Esophagus muscularis mucosa (tissue), 4 donors: ENCODE measurements around the gene APOL3. TPM values are rescaled to one million over a fixed set of nuclear protein-coding genes. Genes with fewer than 3 reads are reported as not detected.
"Not testable (repeated sequence)": the region's sequence is repeated elsewhere in the genome, so short reads cannot be mapped to it uniquely, and the experiment has no call there.

Source experiments
- DNase-seq: peaks from one replicate; pipeline ENCODE4 v3.0.0-alpha.2; 2017; ENCODE audit errors: extremely low spot score
- H3K27ac ChIP-seq, 4 donors: fragments of 200-600 bp; sonication (generic); replicated peaks in 1 of 4; 1 replicate in 3 of 4; 2 replicates in 1 of 4; pipeline ENCODE4 v1.5.1; 2016 to 2019; ENCODE audit warnings: mild to moderate bottlenecking in 1 of 4
- H3K27me3 ChIP-seq, 4 donors: fragments of 200-600 bp; sonication (generic); one replicate each; pipeline versions ENCODE4 v1.5.1 to v1.6.0; 2016 to 2019
- H3K36me3 ChIP-seq, 4 donors: fragments of 200-600 bp; sonication (generic); one replicate each; pipeline ENCODE4 v1.5.1; 2016 to 2019
- H3K4me1 ChIP-seq, 4 donors: fragments of 200-600 bp; sonication (generic); one replicate each; pipeline ENCODE4 v1.5.1; 2016 to 2019
- H3K4me3 ChIP-seq, 4 donors: fragments of 200-600 bp; sonication (generic); 1 replicate in 2 of 4; 2 replicates in 2 of 4; pipeline ENCODE4 v1.5.1; 2016 to 2019; ENCODE audit warnings: mild to moderate bottlenecking in 4 of 4, moderate library complexity in 1 of 4
- H3K9me3 ChIP-seq, 4 donors: fragments of 200-600 bp; sonication (generic); 1 replicate in 3 of 4; 2 replicates in 1 of 4; pipeline ENCODE4 v1.5.1; 2016 to 2019
- CTCF ChIP-seq, 3 experiments: fragments of 200-600 bp in 2 of 3; fragments of 450-650 bp in 1 of 3; sonication (generic) in 2 of 3; IDR thresholded peaks; one replicate each; pipeline ENCODE4 v1.5.1; 2017 to 2019; ENCODE audit warnings: antibody characterized with exemption in 3 of 3, mild to moderate bottlenecking in 2 of 3, moderate library complexity in 1 of 3
- EP300 ChIP-seq: sonication (generic); formaldehyde crosslinking; IDR thresholded peaks from one replicate; pipeline ENCODE4 v1.6.1; 2017; ENCODE audit warnings: antibody characterized with exemption
- POLR2A ChIP-seq: fragments of 450-650 bp; IDR thresholded peaks from one replicate; pipeline ENCODE4 v1.6.1; 2017; ENCODE audit warnings: antibody characterized with exemption, moderate library complexity, mild to moderate bottlenecking, low read depth
- POLR2AphosphoS5 ChIP-seq, 2 donors: sonication (generic); formaldehyde crosslinking; IDR thresholded peaks; one replicate each; pipeline ENCODE4 v1.6.1; 2017; ENCODE audit warnings: antibody characterized with exemption in 2 of 2
- WGBS: methylation state at CpG from one replicate; pipeline ENCODE4 v1.1.5; 2018; 5-methylcytosine and 5-hydroxymethylcytosine counted together
- intact Hi-C: fragments of 100-400 bp; cut with DNase I; formaldehyde crosslinking; loops from one replicate; pipeline ENCODE4 v1.15.1; 2023
- total RNA-seq, 4 donors: library from RNA; depleted of rRNA; stranded (reverse); fragments of >200 nt; gene quantifications; one replicate each; pipeline versions ENCODE4 v1.1.0 to v1.2.1, GENCODE V29; 2016

Gene APOL3
- total RNA-seq, 4 donors from 2014 or later = 36.5 to 76.3 (median 52.8) TPM

- H3K27ac ChIP-seq = no peak overlapping the region
- H3K9me3 ChIP-seq = no peaks in the 10 kb centered on the region
- H3K27me3 ChIP-seq = no peaks in the 10 kb centered on the region
- TF ChIP-seq CTCF (IDR thresholded peaks at IDR 0.05) = no peak
- no peak for TF ChIP-seq EP300
- no peak for TF ChIP-seq POLR2AphosphoS5 (IDR thresholded peaks at IDR 0.05)
- no peak for TF ChIP-seq POLR2A
- intact Hi-C loops = no loop called here
- no peak overlapping the region for H3K4me3 ChIP-seq
- no peaks in the 10 kb centered on the region for H3K36me3 ChIP-seq
- 92% methylated on average over 1 of the region's 1 CpG for WGBS
- peaks cover 9 to 19% (median 15%) of the 10 kb centered on the region in 4 donors for H3K4me1 ChIP-seq
- DNase-seq = no peak
These were observed 45.7 kb upstream of the APOL3 start for GRCh38 chr22:36206255-36206654.

GRCh38 chr22:36205573-36205972, 45.0 kb upstream of the APOL3 start:
- H3K9me3 ChIP-seq, intact Hi-C loops, DNase-seq, H3K27ac ChIP-seq, H3K27me3 ChIP-seq, H3K4me3 ChIP-seq, H3K36me3 ChIP-seq: not testable (repeated sequence)
- H3K4me1 ChIP-seq = peaks cover 9 to 19% (median 15%) of the 10 kb centered on the region in 4 donors
- 92% methylated on average over 5 of the region's 5 CpGs for WGBS

GRCh38 chr22:36204632-36205015, 44.1 kb upstream of the APOL3 start:
- no peak for TF ChIP-seq POLR2A
- TF ChIP-seq POLR2AphosphoS5 (IDR thresholded peaks at IDR 0.05) = no peak
- TF ChIP-seq CTCF (IDR thresholded peaks at IDR 0.05) = no peak
- no peak for TF ChIP-seq EP300
- Histone ChIP-seq H3K9me3 (no peaks in the 10 kb centered on the region), H3K27ac (no peak overlapping the region), H3K4me1 (peaks cover 9 to 19% (median 15%) of the 10 kb centered on the region in 4 donors), H3K27me3 (no peaks in the 10 kb centered on the region), H3K36me3 (no peaks in the 10 kb centered on the region), H3K4me3 (no peak overlapping the region)
- intact Hi-C loops = loop anchor here (5.0 kb wide), 1 partner anchor 53 kb away; no protein-coding TSS in a partner anchor
- DNase-seq = no peak
- 89% methylated on average over 6 of the region's 6 CpGs for WGBS

GRCh38 chr22:36204001-36204631, 43.6 kb upstream of the APOL3 start:
- Histone ChIP-seq H3K4me1 (peaks cover 9 to 19% (median 15%) of the 10 kb centered on the region in 4 donors), H3K4me3 (no peak overlapping the region), H3K27me3 (no peaks in the 10 kb centered on the region), H3K9me3 (no peaks in the 10 kb centered on the region), H3K36me3 (no peaks in the 10 kb centered on the region), H3K27ac (no peak overlapping the region)
- intact Hi-C loops = loop anchor here (5.0 kb wide), 1 partner anchor 53 kb away; no protein-coding TSS in a partner anchor
- TF ChIP-seq CTCF (IDR thresholded peaks at IDR 0.05) = no peak
- TF ChIP-seq EP300 = no peak
- no peak for TF ChIP-seq POLR2A
- no peak for TF ChIP-seq POLR2AphosphoS5 (IDR thresholded peaks at IDR 0.05)
- DNase-seq = no peak
- 79% methylated on average over 3 of the region's 8 CpGs for WGBS

DNA sequence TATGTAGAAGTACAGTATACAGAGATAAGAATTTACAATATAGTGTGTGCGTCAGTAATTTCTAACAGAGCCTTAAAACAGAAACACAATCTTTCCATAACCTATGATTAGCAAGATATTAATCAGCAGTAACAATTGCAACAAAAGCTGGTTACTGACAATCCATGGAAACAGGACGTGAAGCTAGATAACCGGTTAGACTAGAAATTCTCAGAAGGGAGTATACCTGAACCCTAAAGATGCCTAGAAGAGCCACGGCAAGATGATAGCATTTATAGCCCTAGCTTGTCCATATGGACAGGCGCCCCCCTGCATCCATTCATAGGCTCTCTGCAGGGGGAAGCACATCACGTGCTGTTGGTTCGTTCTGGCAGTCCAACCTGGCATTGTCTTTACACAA, 42.9 kb upstream of the APOL3 start:
- H3K27ac ChIP-seq, H3K27me3 ChIP-seq, H3K36me3 ChIP-seq, H3K9me3 ChIP-seq, H3K4me3 ChIP-seq, DNase-seq: not testable (repeated sequence)
- peaks cover 9 to 18% (median 15%) of the 10 kb centered on the region in 4 donors for H3K4me1 ChIP-seq
- intact Hi-C loops = loop anchor here (5.0 kb wide), 1 partner anchor 54 kb away; no protein-coding TSS in a partner anchor
- WGBS = 84% methylated on average over 7 of the region's 7 CpGs

GRCh38 chr22:36202906-36203305, 42.4 kb upstream of the APOL3 start:
- intact Hi-C loops = loop anchor here (5.0 kb wide), 1 partner anchor 54 kb away; no protein-coding TSS in a partner anchor
- 74% methylated on average over 7 of the region's 8 CpGs for WGBS
- H3K4me1 ChIP-seq = peaks cover 9 to 18% (median 13%) of the 10 kb centered on the region in 4 donors
- H3K27ac ChIP-seq, H3K27me3 ChIP-seq, H3K4me3 ChIP-seq, H3K9me3 ChIP-seq, H3K36me3 ChIP-seq, DNase-seq: not testable (repeated sequence)
